HG03196 (cell line): ENCODE results near the gene SPATA12.

Experiments used
- ATAC-seq: cut with Tn5 transposase; IDR thresholded peaks from one replicate; pipeline ENCODE4 v1.9.1; 2021; ENCODE audit not compliant: unreplicated experiment

The SPATA12 gene

GRCh38 chr3:57060089-57060821 lies at the start of gene SPATA12:
SPATA12 (plus strand) TSS chr3:57060664; CDS start chr3:57073695, 13,031 bp downstream.
- no peak for ATAC-seq

GRCh38 chr3:57011022-57011421 lies 49.4 kb upstream of the SPATA12 start:
- ATAC-seq: no peak

GRCh38 chr3:57012847-57013246 lies 47.6 kb upstream of the SPATA12 start:
- ATAC-seq: no peak

GRCh38 chr3:57015350-57015729 lies 45.1 kb upstream of the SPATA12 start:
- ATAC-seq: no peak

GRCh38 chr3:57015912-57016311 lies 44.6 kb upstream of the SPATA12 start:
- no peak for ATAC-seq

- ATAC-seq: no peak
Observed at GRCh38 chr3:57017459-57017845, 43.0 kb upstream of the SPATA12 start.

- ATAC-seq: no peak
Observed at GRCh38 chr3:57018246-57018645, 42.2 kb upstream of the SPATA12 start.

- ATAC-seq: no peak
Observed at GRCh38 chr3:57019057-57019456, 41.4 kb upstream of the SPATA12 start.

GRCh38 chr3:57025237-57025636 lies 35.2 kb upstream of the SPATA12 start:
- ATAC-seq: no peak

- no peak for ATAC-seq
Observed at GRCh38 chr3:57026944-57027343, 33.5 kb upstream of the SPATA12 start.

GRCh38 chr3:57029383-57029782 lies 31.1 kb upstream of the SPATA12 start:
- ATAC-seq: no peak

GRCh38 chr3:57029924-57030323 lies 30.5 kb upstream of the SPATA12 start:
- ATAC-seq: no peak

- ATAC-seq: no peak
Observed at GRCh38 chr3:57030721-57031120, 29.7 kb upstream of the SPATA12 start.

GRCh38 chr3:57031631-57032541 lies 28.6 kb upstream of the SPATA12 start:
- ATAC-seq: no peak

GRCh38 chr3:57036952-57037351 lies 23.5 kb upstream of the SPATA12 start:
- no peak for ATAC-seq

- no peak for ATAC-seq
Observed at GRCh38 chr3:57038466-57039164, 21.8 kb upstream of the SPATA12 start.

- no peak for ATAC-seq
Observed at GRCh38 chr3:57041674-57042073, 18.8 kb upstream of the SPATA12 start.

- ATAC-seq: no peak
Observed at GRCh38 chr3:57043518-57043917, 16.9 kb upstream of the SPATA12 start.

- no peak for ATAC-seq
Observed at GRCh38 chr3:57046101-57046765, 14.2 kb upstream of the SPATA12 start.

GRCh38 chr3:57048052-57048671 lies 12.3 kb upstream of the SPATA12 start:
- ATAC-seq: no peak

GRCh38 chr3:57048728-57049127 lies 11.7 kb upstream of the SPATA12 start:
- ATAC-seq: no peak
